H9 (cell line): ENCODE measurements around the gene BLOC1S6. TPM values are rescaled to one million over a fixed set of nuclear protein-coding genes. Genes with fewer than 3 reads are reported as not detected.

Experiments used
- DNase-seq: peaks from one replicate; pipeline ENCODE4 v3.0.0-alpha.2; 2017
- H2AFZ ChIP-seq: one replicate; pipeline ENCODE4 v1.6.1; 2013; ENCODE audit warnings: mild to moderate bottlenecking, low read length, control low read depth, moderate library complexity
- H2AK5ac ChIP-seq: 2 replicates; pipeline ENCODE4 v1.6.1; 2013; ENCODE audit warnings: low read length, control low read depth, mixed read lengths; ENCODE audit not compliant: insufficient read length
- H2BK120ac ChIP-seq: one replicate; pipeline ENCODE4 v1.6.1; 2013; ENCODE audit warnings: low read depth, mild to moderate bottlenecking, low read length, control low read depth, inconsistent platforms; ENCODE audit not compliant: poor library complexity, severe bottlenecking
- H2BK12ac ChIP-seq: 2 replicates; pipeline ENCODE4 v1.6.1; 2013; ENCODE audit warnings: low read length, control low read depth, mixed read lengths, low read depth; ENCODE audit not compliant: insufficient read length
- H2BK15ac ChIP-seq: 2 replicates; pipeline ENCODE4 v1.6.1; 2013; ENCODE audit warnings: low read depth, low read length, control low read depth
- H2BK20ac ChIP-seq: one replicate; pipeline ENCODE4 v1.6.1; 2013; ENCODE audit warnings: low read depth, mild to moderate bottlenecking, low read length, control low read depth, inconsistent platforms; ENCODE audit not compliant: poor library complexity, severe bottlenecking
- H2BK5ac ChIP-seq: 2 replicates; pipeline ENCODE4 v1.6.1; 2013; ENCODE audit warnings: low read length, control low read depth, mixed read lengths; ENCODE audit not compliant: insufficient read length
- H3K14ac ChIP-seq: 2 replicates; pipeline ENCODE4 v1.6.1; 2013; ENCODE audit warnings: low read length, control low read depth; ENCODE audit not compliant: insufficient read depth
- H3K18ac ChIP-seq: 2 replicates; pipeline ENCODE4 v1.6.1; 2013; ENCODE audit warnings: low read depth, mild to moderate bottlenecking, mixed read lengths, low read length, control low read depth; ENCODE audit not compliant: insufficient read length
- H3K23ac ChIP-seq: 2 replicates; pipeline ENCODE4 v1.6.1; 2013; ENCODE audit warnings: low read length, control low read depth, mixed read lengths, low read depth; ENCODE audit not compliant: insufficient read length
- H3K23me2 ChIP-seq: 2 replicates; pipeline ENCODE4 v1.6.1; 2013; ENCODE audit warnings: low read depth, mild to moderate bottlenecking, mixed read lengths, low read length, control low read depth; ENCODE audit not compliant: insufficient read length, poor library complexity, severe bottlenecking
- H3K27ac ChIP-seq: 2 replicates; pipeline ENCODE4 v1.5.1; 2013; ENCODE audit warnings: low read length, control low read depth, mixed read lengths, low read depth; ENCODE audit not compliant: insufficient read length
- H3K27me3 ChIP-seq: 2 replicates; pipeline ENCODE4 v1.6.1; 2013; ENCODE audit warnings: low read length, control low read depth, inconsistent platforms; ENCODE audit not compliant: insufficient read depth
- H3K4ac ChIP-seq: 2 replicates; pipeline ENCODE4 v1.6.1; 2013; ENCODE audit warnings: low read depth, mild to moderate bottlenecking, control low read depth, inconsistent platforms, low read length, moderate library complexity
- H3K4me1 ChIP-seq: 2 replicates; pipeline ENCODE4 v1.6.1; 2013; ENCODE audit warnings: low read length, control low read depth, inconsistent platforms; ENCODE audit not compliant: insufficient read depth
- H3K4me2 ChIP-seq: 2 replicates; pipeline ENCODE4 v1.6.1; 2013; ENCODE audit warnings: low read length, control low read depth, mixed read lengths; ENCODE audit not compliant: insufficient read length, insufficient read depth
- H3K56ac ChIP-seq: 2 replicates; pipeline ENCODE4 v1.6.1; 2013; ENCODE audit warnings: low read depth, mild to moderate bottlenecking, mixed read lengths, low read length, control low read depth; ENCODE audit not compliant: insufficient read length
- H3K79me1 ChIP-seq: 2 replicates; pipeline ENCODE4 v1.6.1; 2013; ENCODE audit warnings: low read depth, mild to moderate bottlenecking, moderate library complexity, low read length, control low read depth, inconsistent platforms; ENCODE audit not compliant: insufficient read depth, poor library complexity, severe bottlenecking
- H3K79me2 ChIP-seq: 2 replicates; pipeline ENCODE4 v1.6.1; 2013; ENCODE audit warnings: low read length, control low read depth, inconsistent platforms; ENCODE audit not compliant: insufficient read depth
- H3K9ac ChIP-seq: 2 replicates; pipeline ENCODE4 v1.6.1; 2013; ENCODE audit warnings: low read length, control low read depth, mixed read lengths; ENCODE audit not compliant: insufficient read length; ENCODE audit errors: extremely low read depth
- H3K9me3 ChIP-seq: one replicate; pipeline ENCODE4 v1.6.1; 2013; ENCODE audit warnings: low read depth, low read length, inconsistent platforms; ENCODE audit not compliant: control insufficient read depth
- H3T11ph ChIP-seq: one replicate; pipeline ENCODE4 v1.6.1; 2013; ENCODE audit warnings: mild to moderate bottlenecking, low read length, control low read depth, inconsistent platforms
- H4K20me1 ChIP-seq: one replicate; pipeline ENCODE4 v1.6.1; 2013; ENCODE audit not compliant: control insufficient read depth, insufficient read length, insufficient read depth
- H4K5ac ChIP-seq: 2 replicates; pipeline ENCODE4 v1.6.1; 2013; ENCODE audit warnings: low read depth, mild to moderate bottlenecking, mixed read lengths, low read length, control low read depth; ENCODE audit not compliant: insufficient read length
- H4K8ac ChIP-seq: replicated peaks from 2 replicates; pipeline ENCODE4 v1.6.1; 2013; ENCODE audit warnings: low read length, control low read depth, mixed read lengths, low read depth; ENCODE audit not compliant: insufficient read length
- H4K91ac ChIP-seq: 2 replicates; pipeline ENCODE4 v1.6.1; 2013; ENCODE audit warnings: low read depth, mild to moderate bottlenecking, moderate library complexity, mixed read lengths, low read length, control low read depth; ENCODE audit not compliant: insufficient read length
- H3K27ac Mint-ChIP-seq, 3 experiments: 2 replicates in 2 of 3; 3 replicates in 1 of 3; pipeline ENCODE4 v1.8.0; 2020 to 2021; ENCODE audit warnings: mixed read lengths in 3 of 3, mild to moderate bottlenecking in 1 of 3, moderate library complexity in 1 of 3
- H3K27me3 Mint-ChIP-seq: 2 replicates; pipeline ENCODE4 v1.8.0; 2021; ENCODE audit warnings: low read depth, mild to moderate bottlenecking, moderate library complexity, mixed read lengths
- H3K36me3 Mint-ChIP-seq, 3 experiments: 2 replicates in 2 of 3; 3 replicates in 1 of 3; pipeline ENCODE4 v1.8.0; 2020 to 2021; ENCODE audit warnings: low read depth in 3 of 3, mixed read lengths in 3 of 3; ENCODE audit not compliant: insufficient read depth in 1 of 3
- H3K4me1 Mint-ChIP-seq, 2 experiments: 2 replicates each; pipeline ENCODE4 v1.8.0; 2020; ENCODE audit warnings: mixed read lengths in 2 of 2
- H3K4me3 Mint-ChIP-seq, 2 experiments: 2 replicates in 1 of 2; 3 replicates in 1 of 2; pipeline ENCODE4 v1.8.0; 2020 to 2021; ENCODE audit warnings: mild to moderate bottlenecking in 2 of 2, mixed read lengths in 2 of 2, moderate library complexity in 1 of 2
- H3K9me3 Mint-ChIP-seq, 2 experiments: 2 replicates in 1 of 2; 3 replicates in 1 of 2; pipeline ENCODE4 v1.8.0; 2020; ENCODE audit warnings: mild to moderate bottlenecking in 2 of 2, mixed read lengths in 2 of 2, moderate library complexity in 1 of 2
- WGBS: extraction: QIAGEN DNeasy Blood & Tissue Kit; methylation state at CpG from one replicate; pipeline ENCODE4 v1.1.7; 2013; ENCODE audit warnings: missing lambda C conversion rate, low lambda C conversion rate, mixed read lengths; ENCODE audit not compliant: insufficient read length; ENCODE audit errors: extremely low coverage; 5-methylcytosine and 5-hydroxymethylcytosine counted together
- total RNA-seq: library from RNA; stranded (reverse); gene quantifications from 2 replicates; pipeline ENCODE4 v1.2.1, GENCODE V29; 2021
- TF ChIP-seq, protein P1 (sequence below): fragments of 200-600 bp; sonication (generic); conservative IDR thresholded peaks from 3 replicates; pipeline ENCODE4 v1.8.0; 2021; ENCODE audit warnings: antibody characterized with exemption, mild to moderate bottlenecking

The BLOC1S6 gene
- total RNA-seq, 1 experiment from 2014 or later, result 36.9 TPM

DNA sequence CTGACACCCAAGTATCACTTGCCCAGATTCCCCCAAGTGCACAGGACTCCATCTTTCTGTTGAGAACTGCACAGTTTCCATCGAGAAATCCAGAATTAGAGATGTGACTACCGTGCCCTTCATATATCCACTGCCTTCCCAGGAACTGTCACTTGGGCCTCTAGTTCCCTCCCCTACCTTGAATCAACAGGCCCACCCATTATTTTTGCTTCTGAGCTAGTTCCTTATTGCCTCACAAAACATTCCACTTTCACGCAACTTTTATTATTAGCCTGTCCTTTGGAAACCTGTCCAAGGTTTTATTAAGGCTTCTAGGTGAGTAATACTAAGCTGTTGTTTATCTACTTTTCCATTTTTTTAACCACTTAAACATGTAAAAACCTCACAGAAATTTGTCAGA is 47.5 kb upstream of the BLOC1S6 start:
- Histone ChIP-seq H3K23me2 (no peaks in the 10 kb centered on the region), H2BK12ac (no peak overlapping the region), H3K14ac (no peak overlapping the region), H3K9me3 (no peaks in the 10 kb centered on the region), H2AFZ (no peak overlapping the region), H4K20me1 (no peaks in the 10 kb centered on the region), H3K79me1 (no peaks in the 10 kb centered on the region), H4K91ac (no peak overlapping the region), H3K79me2 (no peaks in the 10 kb centered on the region), H3K4ac (no peak overlapping the region), H3K27ac (no peak overlapping the region), H4K8ac (no peak overlapping the region), H4K5ac (no peak overlapping the region), H3K18ac (no peak overlapping the region), H2AK5ac (no peak overlapping the region), H2BK15ac (no peak overlapping the region), H3K27me3 (no peaks in the 10 kb centered on the region), H3K56ac (no peak overlapping the region), H3K9ac (no peak overlapping the region), H2BK120ac (no peak overlapping the region), H3K4me1 (no peaks in the 10 kb centered on the region), H3K4me2 (no peak overlapping the region), H2BK5ac (no peak overlapping the region), H2BK20ac (no peak overlapping the region), H3K23ac (no peak overlapping the region), H3T11ph (no peak overlapping the region)
- no peak overlapping the region for H3K27ac Mint-ChIP-seq
- peaks cover 10% of the 10 kb centered on the region for H3K27me3 Mint-ChIP-seq
- TF ChIP-seq, protein P1, sequence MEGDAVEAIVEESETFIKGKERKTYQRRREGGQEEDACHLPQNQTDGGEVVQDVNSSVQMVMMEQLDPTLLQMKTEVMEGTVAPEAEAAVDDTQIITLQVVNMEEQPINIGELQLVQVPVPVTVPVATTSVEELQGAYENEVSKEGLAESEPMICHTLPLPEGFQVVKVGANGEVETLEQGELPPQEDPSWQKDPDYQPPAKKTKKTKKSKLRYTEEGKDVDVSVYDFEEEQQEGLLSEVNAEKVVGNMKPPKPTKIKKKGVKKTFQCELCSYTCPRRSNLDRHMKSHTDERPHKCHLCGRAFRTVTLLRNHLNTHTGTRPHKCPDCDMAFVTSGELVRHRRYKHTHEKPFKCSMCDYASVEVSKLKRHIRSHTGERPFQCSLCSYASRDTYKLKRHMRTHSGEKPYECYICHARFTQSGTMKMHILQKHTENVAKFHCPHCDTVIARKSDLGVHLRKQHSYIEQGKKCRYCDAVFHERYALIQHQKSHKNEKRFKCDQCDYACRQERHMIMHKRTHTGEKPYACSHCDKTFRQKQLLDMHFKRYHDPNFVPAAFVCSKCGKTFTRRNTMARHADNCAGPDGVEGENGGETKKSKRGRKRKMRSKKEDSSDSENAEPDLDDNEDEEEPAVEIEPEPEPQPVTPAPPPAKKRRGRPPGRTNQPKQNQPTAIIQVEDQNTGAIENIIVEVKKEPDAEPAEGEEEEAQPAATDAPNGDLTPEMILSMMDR, result no peak
- H3K9me3 Mint-ChIP-seq, result no peaks in the 10 kb centered on the region
- peaks cover 13 to 14% of the 10 kb centered on the region in 2 experiments for H3K4me1 Mint-ChIP-seq
- no peaks in the 10 kb centered on the region for H3K36me3 Mint-ChIP-seq
- WGBS, result no CpG with 5 or more reads among the region's 3 CpGs
- no peak for DNase-seq
- no peak overlapping the region for H3K4me3 Mint-ChIP-seq
